ENCODE data around the gene LRIG1. TPM values are rescaled to one million over a fixed set of nuclear protein-coding genes. Genes with fewer than 3 reads are reported as not detected.

The LRIG1 gene
- total and polyA plus RNA-seq, 10 of the 15 experiments (the other 5 are each of a cell fraction or from before 2014, with no cell fraction given) = 0.84 to 16.4 (median 8.1) TPM

DNA sequence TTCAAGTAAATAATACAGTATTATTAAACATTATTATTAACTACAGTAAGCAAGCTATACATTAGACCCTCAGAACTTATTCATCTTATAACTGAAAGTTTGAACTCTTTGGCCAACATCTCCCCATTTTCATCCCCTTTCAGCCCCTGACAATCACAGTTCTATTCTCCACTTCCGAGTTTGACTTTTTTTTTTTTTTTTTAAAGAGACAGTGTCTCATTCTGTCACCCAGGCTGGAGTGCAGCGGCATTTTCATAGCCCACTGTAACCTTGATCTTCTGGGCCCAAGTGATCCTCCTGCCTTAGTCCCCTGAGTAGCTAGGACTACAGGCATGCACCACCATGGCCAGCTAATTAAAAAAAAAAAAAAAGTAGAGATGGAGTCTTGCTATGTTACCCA, 41.3 kb upstream of the LRIG1 start:
- in situ Hi-C loops (cut with MboI) (no loop called here), intact Hi-C loops (cut with micrococcal nuclease; ENCODE audit: unreplicated experiment) (no loop called here)
- CTCF ChIA-PET = interaction anchor here (0.6 kb wide), 2 partner anchors 16 to 1233 kb away, joined by 3 to 4 read pairs; no protein-coding TSS in a partner anchor
- Histone ChIP-seq H4K20me1 (ENCODE audit: control insufficient read depth, insufficient read depth) (no peaks in the 10 kb centered on the region), H2AFZ (ENCODE audit: control insufficient read depth, low read depth, low read length) (no peak overlapping the region), H3K9ac (ENCODE audit: control insufficient read depth, insufficient read depth, low read length) (no peak overlapping the region), H3K36me3 (ENCODE audit: control insufficient read depth in 2 of 2, insufficient read depth in 2 of 2, low read length in 1 of 2) (no peaks in the 10 kb centered on the region), H3K4me2 (ENCODE audit: control insufficient read depth, insufficient read depth) (no peak overlapping the region), H3K79me2 (ENCODE audit: control insufficient read depth, insufficient read depth, low read length) (no peaks in the 10 kb centered on the region), H3K27me3 (replicated peaks in 1 of 2; ENCODE audit: control insufficient read depth in 2 of 2, insufficient read depth in 2 of 2, low read length in 1 of 2) (no peaks in the 10 kb centered on the region), H3K27ac (ENCODE audit: control insufficient read depth, insufficient read depth) (no peak overlapping the region), H3K9me3 (replicated peaks; ENCODE audit: control insufficient read depth, insufficient read depth, low read length) (no peaks in the 10 kb centered on the region; the same call in 2 of the 3 replicates), H3K4me1 (ENCODE audit: control insufficient read depth, insufficient read depth, low read length) (no peaks in the 10 kb centered on the region), H3K4me3 (no peak overlapping the region)
- FAIRE-seq (no peak), ATAC-seq (no peak), DNase-seq (ENCODE audit: low read depth, low spot score) (no peak)
- 38% methylated on average over 1 of the region's 2 CpGs for WGBS (ENCODE audit: insufficient coverage, insufficient replicate concordance, low lambda C conversion rate, missing lambda C conversion rate)
- TF ChIP-seq NFYA (IDR thresholded peaks at IDR 0.05; ENCODE audit: borderline replicate concordance, low read depth, low read length) (no peak), KAT2A (conservative IDR thresholded peaks at IDR 0.05; ENCODE audit: control insufficient read depth, low read depth, low read length) (no peak), ZBTB11 (CRISPR knock-in tag; IDR thresholded peaks at IDR 0.05) (no peak), BCLAF1 (IDR thresholded peaks at IDR 0.05) (no peak), SIN3A (IDR thresholded peaks at IDR 0.05; ENCODE audit: low read depth, low read length) (no peak), CHD4 (IDR thresholded peaks at IDR 0.05) (no peak)
- BruUV-seq (replicated peaks) = no TSS peak
- SMC1A ChIA-PET (ENCODE audit: uncharacterized antibody, unreplicated experiment) = interaction anchor here (1.1 kb wide), 1 partner anchor 265 kb away, joined by 3 read pairs; no protein-coding TSS in a partner anchor
- RAD21 ChIA-PET (ENCODE audit: unreplicated experiment) = no interaction called here
- POLR2A ChIA-PET = no interaction called here
